Right lobe of liver (tissue), 6 donors: ENCODE results near the gene BARD1. TPM values are rescaled to one million over a fixed set of nuclear protein-coding genes. Genes with fewer than 3 reads are reported as not detected.

Experiments
- ATAC-seq, 4 donors: fragments of 200-7000 bp; cut with Tn5 transposase; one replicate each; pipeline ENCODE4 v1.9.1; 2020; ENCODE audit warnings: mild to moderate bottlenecking in 4 of 4, moderate library complexity in 4 of 4
- DNase-seq, 3 donors: peaks; one replicate each; pipeline ENCODE4 v3.0.0-alpha.2; 2020
- H3K27ac ChIP-seq, 3 donors: fragments of 200-600 bp; one replicate each; pipeline ENCODE4 v1.8.0; 2022
- H3K27me3 ChIP-seq, 2 donors: fragments of 200-600 bp; one replicate each; pipeline ENCODE4 v1.8.0; 2022
- H3K36me3 ChIP-seq, 4 donors: fragments of 200-600 bp; sonication (generic) in 1 of 4; one replicate each; pipeline versions ENCODE4 v1.5.1 to v1.8.0; 2017 to 2022; ENCODE audit warnings: control low read depth in 1 of 4
- H3K4me1 ChIP-seq, 4 donors: fragments of 200-600 bp; sonication (generic) in 1 of 4; one replicate each; pipeline versions ENCODE4 v1.5.1 to v1.8.0; 2017 to 2022; ENCODE audit warnings: control low read depth in 1 of 4
- H3K4me3 ChIP-seq, 3 donors: fragments of 200-600 bp; one replicate each; pipeline ENCODE4 v1.8.0; 2022
- H3K9me3 ChIP-seq, 4 donors: fragments of 200-600 bp; sonication (generic) in 1 of 4; one replicate each; pipeline versions ENCODE4 v1.5.1 to v1.8.0; 2017 to 2022; ENCODE audit warnings: control low read depth in 1 of 4
- POLR2A ChIP-seq: fragments of 450-650 bp; IDR thresholded peaks from one replicate; pipeline ENCODE4 v1.6.1; 2017; ENCODE audit warnings: antibody characterized with exemption, mild to moderate bottlenecking
- WGBS: methylation state at CpG from one replicate; pipeline ENCODE4 v1.1.6; 2018; ENCODE audit warnings: low coverage, low lambda C conversion rate; ENCODE audit not compliant: insufficient coverage; ENCODE audit errors: missing lambda C conversion rate; 5-methylcytosine and 5-hydroxymethylcytosine counted together
- intact Hi-C, 2 donors: fragments of 100-400 bp; cut with DNase I; formaldehyde crosslinking; loops; one replicate each; pipeline versions ENCODE4 v1.11.2 to v1.14.1; 2022
- total RNA-seq, 6 experiments: library from RNA; depleted of rRNA in 2 of 6; stranded (reverse); fragments of >200 nt in 2 of 6; fragmentation: NEBNext Ultra II Directional in 3 of 6; extraction: Animal tissue kit (Norgen Biotek cat#: 25700) in 3 of 6; gene quantifications; one replicate each; pipeline versions ENCODE4 v1.1.0 to v1.2.4, GENCODE V29; 2016 to 2023
- TF ChIP-seq, protein P1 (sequence below), 4 donors: fragments of 200-600 bp in 3 of 4; fragments of 450-650 bp in 1 of 4; IDR thresholded peaks; one replicate each; pipeline versions ENCODE4 v1.5.1 to v1.8.0; 2016 to 2022; ENCODE audit warnings: antibody characterized with exemption in 4 of 4, mild to moderate bottlenecking in 2 of 4
- donor health status: DM: no; HTN: yes; CAD: no.
- donor health status: DM: no; HTN: no; CAD: no.
- donor health status: DM: no; HTN: no; CAD: no.
- donor health status: DM: no; HTN: yes; CAD: no.
- donor health status: DM: no; HTN: yes; CAD: no.

Gene BARD1
- total RNA-seq, 6 experiments from 2014 or later: 1.8 to 6.1 (median 2.2) TPM

DNA sequence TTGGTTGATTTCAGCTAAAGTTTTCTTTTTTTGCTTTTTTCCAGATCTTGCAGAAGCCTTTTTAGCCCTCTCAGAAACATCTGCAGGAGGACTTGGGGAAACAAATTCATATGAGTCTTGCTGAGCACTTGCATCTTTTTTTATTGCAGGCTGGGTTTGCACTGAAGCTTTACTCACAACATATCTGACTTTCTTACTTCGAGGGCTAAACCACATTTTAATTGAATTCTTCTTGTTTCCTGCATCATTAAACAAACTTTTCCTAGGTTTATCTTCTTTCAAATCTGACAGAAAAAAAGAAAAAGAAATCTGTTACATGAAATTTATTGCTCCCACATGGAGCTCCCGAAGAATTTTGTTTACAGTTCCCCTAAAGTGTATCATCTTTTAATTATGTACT lies 28.3 kb downstream of the BARD1 start:
- 88% methylated on average over 2 of the region's 2 CpGs for WGBS
- no peak for ATAC-seq
- intact Hi-C loops: no loop called here
- TF ChIP-seq, protein P1, sequence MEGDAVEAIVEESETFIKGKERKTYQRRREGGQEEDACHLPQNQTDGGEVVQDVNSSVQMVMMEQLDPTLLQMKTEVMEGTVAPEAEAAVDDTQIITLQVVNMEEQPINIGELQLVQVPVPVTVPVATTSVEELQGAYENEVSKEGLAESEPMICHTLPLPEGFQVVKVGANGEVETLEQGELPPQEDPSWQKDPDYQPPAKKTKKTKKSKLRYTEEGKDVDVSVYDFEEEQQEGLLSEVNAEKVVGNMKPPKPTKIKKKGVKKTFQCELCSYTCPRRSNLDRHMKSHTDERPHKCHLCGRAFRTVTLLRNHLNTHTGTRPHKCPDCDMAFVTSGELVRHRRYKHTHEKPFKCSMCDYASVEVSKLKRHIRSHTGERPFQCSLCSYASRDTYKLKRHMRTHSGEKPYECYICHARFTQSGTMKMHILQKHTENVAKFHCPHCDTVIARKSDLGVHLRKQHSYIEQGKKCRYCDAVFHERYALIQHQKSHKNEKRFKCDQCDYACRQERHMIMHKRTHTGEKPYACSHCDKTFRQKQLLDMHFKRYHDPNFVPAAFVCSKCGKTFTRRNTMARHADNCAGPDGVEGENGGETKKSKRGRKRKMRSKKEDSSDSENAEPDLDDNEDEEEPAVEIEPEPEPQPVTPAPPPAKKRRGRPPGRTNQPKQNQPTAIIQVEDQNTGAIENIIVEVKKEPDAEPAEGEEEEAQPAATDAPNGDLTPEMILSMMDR (IDR thresholded peaks at IDR 0.05): no peak
- TF ChIP-seq POLR2A: no peak
- DNase-seq: no peak
- Histone ChIP-seq H3K27ac (no peak overlapping the region), H3K36me3 (no peaks in the 10 kb centered on the region), H3K4me3 (no peak overlapping the region), H3K9me3 (no peaks in the 10 kb centered on the region), H3K4me1 (no peaks in the 10 kb centered on the region), H3K27me3 (no peaks in the 10 kb centered on the region)

DNA sequence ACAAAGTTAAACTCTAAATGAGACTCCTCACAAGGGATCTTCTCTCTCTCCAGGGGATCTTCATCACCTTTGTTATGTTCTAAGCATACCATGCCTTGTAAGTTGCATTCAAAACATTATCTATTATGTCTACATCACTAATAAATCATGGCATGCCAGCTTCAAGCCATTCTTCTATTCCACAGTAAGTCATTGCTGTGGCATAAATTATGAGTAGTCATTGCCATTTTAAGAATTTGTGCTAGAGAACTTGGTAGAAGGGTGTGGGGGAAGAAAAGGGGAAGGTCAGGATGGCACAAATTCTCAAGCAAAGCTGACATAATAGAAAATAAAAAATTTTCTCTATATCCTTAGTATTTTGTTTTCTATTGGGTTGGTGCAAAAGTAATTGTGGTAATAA lies 33.5 kb downstream of the BARD1 start:
- H3K36me3 ChIP-seq: peaks cover 0 to 2% (median 0%) of the 10 kb centered on the region in 4 donors
- H3K4me1 ChIP-seq: no peaks in the 10 kb centered on the region
- TF ChIP-seq, protein P1 (IDR thresholded peaks at IDR 0.05): no peak
- no peak for TF ChIP-seq POLR2A
- H3K27ac ChIP-seq: no peak overlapping the region
- intact Hi-C loops: no loop called here
- ATAC-seq: no peak
- no peaks in the 10 kb centered on the region for H3K27me3 ChIP-seq
- DNase-seq: no peak
- H3K4me3 ChIP-seq: no peak overlapping the region
- H3K9me3 ChIP-seq: no peaks in the 10 kb centered on the region

DNA sequence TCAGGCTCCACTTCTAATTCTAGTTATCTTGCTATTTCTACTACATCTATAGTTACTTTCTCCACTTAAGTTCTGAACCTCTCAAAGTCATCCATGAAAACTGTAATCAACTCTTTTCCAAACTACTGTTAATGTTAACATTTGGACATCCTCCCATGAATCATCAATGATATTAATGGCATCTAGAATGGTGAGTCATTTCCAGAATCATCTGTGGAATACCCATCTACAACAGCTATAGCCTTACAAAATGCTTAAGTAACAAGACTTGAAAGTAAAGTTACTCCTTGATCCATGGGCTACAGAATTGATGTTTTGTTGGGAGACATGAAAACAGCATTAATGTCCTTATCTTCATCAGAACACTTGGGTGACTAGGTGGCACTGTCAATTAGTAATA lies 35.4 kb downstream of the BARD1 start:
- Histone ChIP-seq H3K36me3 (peaks cover 0 to 2% (median 0%) of the 10 kb centered on the region in 4 donors), H3K4me3 (no peak overlapping the region), H3K27me3 (no peaks in the 10 kb centered on the region), H3K4me1 (no peaks in the 10 kb centered on the region), H3K27ac (no peak overlapping the region), H3K9me3 (no peaks in the 10 kb centered on the region)
- TF ChIP-seq POLR2A: no peak
- TF ChIP-seq, protein P1 (IDR thresholded peaks at IDR 0.05): no peak
- DNase-seq (no peak), ATAC-seq (no peak)
- intact Hi-C loops: no loop called here

DNA sequence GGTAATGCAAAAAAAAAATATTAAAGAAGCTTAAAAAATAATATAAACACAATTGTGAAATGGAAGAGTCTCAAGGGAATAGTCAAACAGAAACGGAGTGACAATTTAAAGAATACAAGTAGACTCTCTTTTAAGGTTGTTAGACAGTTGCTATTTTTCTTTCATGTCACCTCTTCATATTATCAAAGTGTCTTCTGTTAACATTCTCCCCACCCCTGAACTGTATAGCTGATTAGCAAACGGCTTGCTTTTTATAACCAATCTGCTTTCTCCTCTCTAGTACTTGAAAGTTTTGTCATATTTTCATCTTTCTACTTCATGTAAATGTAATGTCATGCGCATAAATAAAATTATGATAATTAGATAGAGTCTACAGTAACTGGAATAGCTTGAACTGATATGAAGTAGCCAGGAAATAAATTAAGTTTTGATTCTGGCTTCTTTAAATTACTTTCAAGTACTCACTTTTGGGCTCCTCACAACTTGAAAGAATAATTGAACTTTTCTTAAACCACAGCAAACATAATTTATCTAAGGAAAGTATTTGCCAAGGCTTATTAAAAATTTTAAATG lies 37.0 kb downstream of the BARD1 start:
- TF ChIP-seq, protein P1 (IDR thresholded peaks at IDR 0.05): no peak
- no peak for TF ChIP-seq POLR2A
- H3K9me3 ChIP-seq: no peaks in the 10 kb centered on the region
- ATAC-seq (no peak), DNase-seq (no peak)
- intact Hi-C loops: no loop called here
- no peak overlapping the region for H3K4me3 ChIP-seq
- 56% methylated on average over 3 of the region's 3 CpGs for WGBS
- H3K4me1 ChIP-seq: no peaks in the 10 kb centered on the region
- H3K27me3 ChIP-seq: no peaks in the 10 kb centered on the region
- no peak overlapping the region for H3K27ac ChIP-seq
- peaks cover 0 to 2% (median 0%) of the 10 kb centered on the region in 4 donors for H3K36me3 ChIP-seq

DNA sequence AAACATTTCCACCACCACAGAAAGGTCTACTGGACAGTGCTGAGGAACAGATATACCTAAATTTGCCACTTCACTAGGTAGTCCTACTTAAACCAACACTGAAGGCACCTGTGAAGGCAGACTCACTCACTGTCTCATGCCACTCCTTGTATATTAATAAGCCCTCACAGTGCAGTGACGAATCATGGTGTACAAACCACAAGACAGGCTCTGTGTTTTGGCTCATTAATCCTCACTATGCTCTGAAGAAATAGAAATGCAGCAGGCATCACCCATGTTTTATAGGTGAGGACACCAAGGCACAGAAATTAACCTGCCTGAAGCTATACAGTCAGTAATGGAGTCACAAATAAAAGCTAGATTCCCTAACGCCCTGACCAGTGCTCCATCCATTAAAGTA lies 44.3 kb downstream of the BARD1 start:
- H3K9me3 ChIP-seq: no peaks in the 10 kb centered on the region
- ATAC-seq (no peak), DNase-seq (no peak)
- H3K36me3 ChIP-seq: no peaks in the 10 kb centered on the region
- no peaks in the 10 kb centered on the region for H3K4me1 ChIP-seq
- no CpG with 5 or more reads among the region's 2 CpGs for WGBS
- H3K27me3 ChIP-seq: no peaks in the 10 kb centered on the region
- no peak overlapping the region for H3K27ac ChIP-seq
- TF ChIP-seq POLR2A: no peak
- TF ChIP-seq, protein P1 (IDR thresholded peaks at IDR 0.05): no peak
- intact Hi-C loops: no loop called here
- no peak overlapping the region for H3K4me3 ChIP-seq
